Fibroblast of lung (primary cell): ENCODE results near the gene EEPD1. TPM values are rescaled to one million over a fixed set of nuclear protein-coding genes. Genes with fewer than 3 reads are reported as not detected.

Source experiments
- DNase-seq, 2 donors: peaks; one replicate each; pipeline versions ENCODE4 v3.0.0 to v3.0.0-alpha.2; 2010; ENCODE audit warnings: low read depth in 2 of 2
- H2AFZ ChIP-seq: 2 replicates; pipeline ENCODE4 v1.5.1; 2012; ENCODE audit warnings: low read length, control low read depth, inconsistent platforms
- H3K27ac ChIP-seq: 2 replicates; pipeline ENCODE4 v1.5.1; 2011; ENCODE audit warnings: low read length, control low read depth; ENCODE audit not compliant: insufficient read depth
- H3K27me3 ChIP-seq: 2 replicates; pipeline ENCODE4 v1.5.1; 2011; ENCODE audit warnings: mild to moderate bottlenecking, low read length; ENCODE audit not compliant: control insufficient read depth, insufficient read depth
- H3K36me3 ChIP-seq: 2 replicates; pipeline ENCODE4 v1.5.1; 2011; ENCODE audit warnings: low read length; ENCODE audit not compliant: control insufficient read depth, insufficient read depth
- H3K4me1 ChIP-seq: 2 replicates; pipeline ENCODE4 v1.5.1; 2011; ENCODE audit warnings: low read length; ENCODE audit not compliant: control insufficient read depth, insufficient read depth; ENCODE audit errors: extremely low read depth
- H3K4me2 ChIP-seq: 2 replicates; pipeline ENCODE4 v1.5.1; 2011; ENCODE audit warnings: low read length, control low read depth; ENCODE audit not compliant: insufficient read depth; ENCODE audit errors: extremely low read depth
- H3K4me3 ChIP-seq, 4 experiments: fragments of 200-600 bp in 1 of 4; sonication (generic) in 1 of 4; replicated peaks in 1 of 4; 2 replicates each; pipeline ENCODE4 v1.5.1; 2011 to 2016; ENCODE audit warnings: low read length in 4 of 4, low read depth in 3 of 4, mild to moderate bottlenecking in 3 of 4, control low read depth in 2 of 4, inconsistent platforms in 1 of 4, mixed read lengths in 1 of 4; ENCODE audit not compliant: insufficient read depth in 1 of 4; ENCODE audit errors: control extremely low read depth in 1 of 4
- H3K79me2 ChIP-seq: 2 replicates; pipeline ENCODE4 v1.5.1; 2012; ENCODE audit warnings: mild to moderate bottlenecking, low read length, inconsistent platforms; ENCODE audit not compliant: control insufficient read depth, insufficient read depth
- H3K9ac ChIP-seq: 2 replicates; pipeline ENCODE4 v1.5.1; 2011; ENCODE audit warnings: mild to moderate bottlenecking, low read length, control low read depth; ENCODE audit not compliant: insufficient read depth
- H3K9me3 ChIP-seq: 2 replicates; pipeline ENCODE4 v1.5.1; 2012; ENCODE audit warnings: low read depth, low read length; ENCODE audit not compliant: control insufficient read depth, insufficient read depth
- H4K20me1 ChIP-seq: 2 replicates; pipeline ENCODE4 v1.5.1; 2011; ENCODE audit warnings: low read length; ENCODE audit not compliant: control insufficient read depth, insufficient read depth; ENCODE audit errors: extremely low read depth
- EZH2 ChIP-seq: IDR thresholded peaks from 2 replicates; pipeline ENCODE4 v1.5.1; 2012; ENCODE audit warnings: low read length, control low read depth, mild to moderate bottlenecking; ENCODE audit errors: missing control alignments
- polyA plus RNA-seq, 2 donors: library from polyadenylated mRNA; depleted of rRNA in 1 of 2; stranded (reverse) in 1 of 2; unstranded in 1 of 2; fragments of >200 nt; gene quantifications; 2 replicates each; pipeline ENCODE4 v1.2.1, GENCODE V29; 2011 to 2012; ENCODE audit warnings: missing spikeins in 1 of 2
- total RNA-seq: library from RNA; depleted of rRNA; stranded (reverse); fragments of >200 nt; gene quantifications from 2 replicates; pipeline ENCODE4 v1.2.1, GENCODE V29; 2014
- TF ChIP-seq, protein P1 (sequence below), 2 donors: IDR thresholded peaks in 1 of 2; conservative IDR thresholded peaks in 1 of 2; 1 replicate in 1 of 2; 2 replicates in 1 of 2; pipeline ENCODE4 v1.5.1; 2011 to 2012; ENCODE audit warnings: low read length in 2 of 2, control low read depth in 1 of 2, inconsistent platforms in 1 of 2, low read depth in 1 of 2, mild to moderate bottlenecking in 1 of 2

Gene EEPD1
- total and polyA plus RNA-seq, 2 donors (not counting 1 experiment from before 2014, with no cell fraction given): 8.4 to 15.9 TPM

DNA sequence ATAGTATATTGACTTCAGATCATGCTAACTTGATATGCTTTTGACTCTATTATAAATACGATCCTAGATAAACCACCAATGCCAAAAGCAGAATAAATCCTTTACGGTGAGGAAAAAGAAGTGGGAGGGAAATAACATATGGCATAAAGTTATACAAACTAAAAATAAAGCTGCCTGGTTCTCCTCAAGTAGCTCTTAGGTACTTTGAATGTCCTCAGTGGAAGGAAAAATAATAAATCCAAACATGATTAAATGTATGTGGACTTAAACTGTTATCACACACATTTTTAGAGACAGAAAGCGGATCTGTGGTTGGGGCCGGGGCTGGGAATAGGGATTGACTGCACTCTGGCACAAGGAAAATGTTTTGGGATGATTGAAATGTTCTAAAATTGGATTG, 23.6 kb downstream of the EEPD1 start:
- no peak for DNase-seq
- no peaks in the 10 kb centered on the region for H4K20me1 ChIP-seq
- H3K36me3 ChIP-seq: no peaks in the 10 kb centered on the region
- no peaks in the 10 kb centered on the region for H3K27me3 ChIP-seq
- TF ChIP-seq EZH2: no peak
- TF ChIP-seq, protein P1, sequence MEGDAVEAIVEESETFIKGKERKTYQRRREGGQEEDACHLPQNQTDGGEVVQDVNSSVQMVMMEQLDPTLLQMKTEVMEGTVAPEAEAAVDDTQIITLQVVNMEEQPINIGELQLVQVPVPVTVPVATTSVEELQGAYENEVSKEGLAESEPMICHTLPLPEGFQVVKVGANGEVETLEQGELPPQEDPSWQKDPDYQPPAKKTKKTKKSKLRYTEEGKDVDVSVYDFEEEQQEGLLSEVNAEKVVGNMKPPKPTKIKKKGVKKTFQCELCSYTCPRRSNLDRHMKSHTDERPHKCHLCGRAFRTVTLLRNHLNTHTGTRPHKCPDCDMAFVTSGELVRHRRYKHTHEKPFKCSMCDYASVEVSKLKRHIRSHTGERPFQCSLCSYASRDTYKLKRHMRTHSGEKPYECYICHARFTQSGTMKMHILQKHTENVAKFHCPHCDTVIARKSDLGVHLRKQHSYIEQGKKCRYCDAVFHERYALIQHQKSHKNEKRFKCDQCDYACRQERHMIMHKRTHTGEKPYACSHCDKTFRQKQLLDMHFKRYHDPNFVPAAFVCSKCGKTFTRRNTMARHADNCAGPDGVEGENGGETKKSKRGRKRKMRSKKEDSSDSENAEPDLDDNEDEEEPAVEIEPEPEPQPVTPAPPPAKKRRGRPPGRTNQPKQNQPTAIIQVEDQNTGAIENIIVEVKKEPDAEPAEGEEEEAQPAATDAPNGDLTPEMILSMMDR (conservative IDR thresholded peaks at IDR 0.05 in 1 of 2, IDR thresholded peaks at IDR 0.05 in 1 of 2; ENCODE audit: low read depth in 1 of 2, low read length in 2 of 2): no peak
- no peaks in the 10 kb centered on the region for H3K79me2 ChIP-seq
- no peak overlapping the region for H3K27ac ChIP-seq
- H2AFZ ChIP-seq: no peak overlapping the region
- H3K4me2 ChIP-seq: no peak overlapping the region
- H3K4me3 ChIP-seq: no peak overlapping the region
- no peak overlapping the region for H3K9ac ChIP-seq
- H3K9me3 ChIP-seq: no peaks in the 10 kb centered on the region
- H3K4me1 ChIP-seq: no peaks in the 10 kb centered on the region

DNA sequence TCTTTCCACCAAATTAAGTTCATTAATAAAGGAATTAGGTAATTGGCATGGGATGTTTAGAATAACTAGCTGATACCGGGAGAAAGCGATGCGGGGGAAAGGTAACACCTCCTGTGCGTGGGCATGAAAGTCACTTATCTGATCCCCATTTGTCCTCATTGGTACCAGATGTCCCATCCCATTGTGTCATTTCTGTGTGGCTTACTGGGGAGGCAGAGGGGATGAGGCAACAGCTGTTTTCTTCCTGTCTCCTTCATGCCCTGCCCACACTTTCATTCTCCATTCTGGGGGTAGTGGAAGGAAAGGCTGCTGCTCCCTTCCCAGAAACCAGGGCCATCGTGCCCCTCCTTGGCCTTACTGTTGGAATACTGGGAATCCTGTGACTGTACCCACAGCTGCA, 27.1 kb downstream of the EEPD1 start:
- TF ChIP-seq, protein P1 (conservative IDR thresholded peaks at IDR 0.05 in 1 of 2, IDR thresholded peaks at IDR 0.05 in 1 of 2; ENCODE audit: low read depth in 1 of 2, low read length in 2 of 2): no peak
- TF ChIP-seq EZH2: no peak
- H3K4me2 ChIP-seq: no peak overlapping the region
- no peaks in the 10 kb centered on the region for H3K79me2 ChIP-seq
- no peaks in the 10 kb centered on the region for H3K36me3 ChIP-seq
- H3K27ac ChIP-seq: no peak overlapping the region
- DNase-seq: no peak
- no peaks in the 10 kb centered on the region for H3K27me3 ChIP-seq
- no peaks in the 10 kb centered on the region for H3K4me1 ChIP-seq
- H3K9ac ChIP-seq: no peak overlapping the region
- no peaks in the 10 kb centered on the region for H4K20me1 ChIP-seq
- H3K9me3 ChIP-seq: no peaks in the 10 kb centered on the region
- no peak overlapping the region for H3K4me3 ChIP-seq
- H2AFZ ChIP-seq: no peak overlapping the region

DNA sequence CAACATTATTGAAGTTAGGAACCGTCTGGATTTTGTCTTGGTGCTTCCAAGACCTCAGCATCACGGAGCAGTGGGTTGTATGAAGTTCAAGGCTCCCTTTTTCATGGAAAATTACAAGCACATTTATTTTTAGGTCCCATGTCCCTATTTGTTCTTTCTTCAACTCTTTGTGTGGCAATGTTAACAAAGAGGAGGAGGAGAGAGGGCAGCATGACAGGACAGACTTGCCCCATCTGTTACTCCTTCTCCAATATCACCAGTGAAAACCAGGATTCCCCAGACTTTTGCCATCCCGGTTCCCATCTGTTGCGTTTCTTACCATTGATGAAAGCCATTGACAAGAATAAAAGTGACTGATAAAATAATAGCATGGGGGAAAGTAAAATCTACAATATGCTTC, 28.6 kb downstream of the EEPD1 start:
- H3K27ac ChIP-seq: no peak overlapping the region
- no peaks in the 10 kb centered on the region for H3K9me3 ChIP-seq
- no peak overlapping the region for H2AFZ ChIP-seq
- DNase-seq: no peak
- no peaks in the 10 kb centered on the region for H3K27me3 ChIP-seq
- TF ChIP-seq, protein P1 (conservative IDR thresholded peaks at IDR 0.05 in 1 of 2, IDR thresholded peaks at IDR 0.05 in 1 of 2; ENCODE audit: low read depth in 1 of 2, low read length in 2 of 2): no peak
- no peak for TF ChIP-seq EZH2
- H4K20me1 ChIP-seq: no peaks in the 10 kb centered on the region
- no peaks in the 10 kb centered on the region for H3K36me3 ChIP-seq
- no peak overlapping the region for H3K9ac ChIP-seq
- H3K79me2 ChIP-seq: no peaks in the 10 kb centered on the region
- H3K4me3 ChIP-seq: no peak overlapping the region
- no peak overlapping the region for H3K4me2 ChIP-seq
- H3K4me1 ChIP-seq: no peaks in the 10 kb centered on the region
